Heart left ventricle (tissue), 13 donors: ENCODE results near the gene TLE5.

Source experiments
- POLR2A ChIP-seq, 2 donors: fragments of 450-650 bp; IDR thresholded peaks; one replicate each; pipeline ENCODE4 v1.6.1; 2017; ENCODE audit warnings: antibody characterized with exemption in 2 of 2, mild to moderate bottlenecking in 2 of 2, moderate library complexity in 2 of 2
- TF ChIP-seq, protein P1 (sequence below), 12 donors: fragments of 200-600 bp; sonication (generic) in 4 of 12; IDR thresholded peaks; one replicate each; pipeline versions ENCODE4 v1.5.0 to v1.8.0; 2018 to 2022; ENCODE audit warnings: antibody characterized with exemption in 12 of 12, mild to moderate bottlenecking in 5 of 12
- donor health status: ischemic (EF 13 %, LVEDD 7.1; RV severe dilation, severe dysfunction).
- donor health status: DM: no; HTN: yes; CAD: no.
- donor health status: DM: no; HTN: no; CAD: no.
- donor health status: ischemic (EF 25% LVEDD 6.9; RV normal size, moderate dysfunction).
- donor health status: ischemic (EF 25% LVEDD 5.7; RV mildly dilated, moderate dysfunction).
- donor health status: ischemic (EF 35%, LVEDD 5.7; RV mildly dilated, moderate dysfunction).
- donor health status: nonischemic (EF 11% LVEDD 7.7; RV severe dilation, severe dysfunction).
- donor health status: DM: yes; HTN: yes; CAD: no.
- donor health status: PGD.
- donor health status: ischemic (EF 29% LVEDD 5.4; RV normal size, mild dysfunction).
- donor health status: nonischemic (EF 23%, LVEDD 6.1; RV moderate dilation, normal function).

DNA sequence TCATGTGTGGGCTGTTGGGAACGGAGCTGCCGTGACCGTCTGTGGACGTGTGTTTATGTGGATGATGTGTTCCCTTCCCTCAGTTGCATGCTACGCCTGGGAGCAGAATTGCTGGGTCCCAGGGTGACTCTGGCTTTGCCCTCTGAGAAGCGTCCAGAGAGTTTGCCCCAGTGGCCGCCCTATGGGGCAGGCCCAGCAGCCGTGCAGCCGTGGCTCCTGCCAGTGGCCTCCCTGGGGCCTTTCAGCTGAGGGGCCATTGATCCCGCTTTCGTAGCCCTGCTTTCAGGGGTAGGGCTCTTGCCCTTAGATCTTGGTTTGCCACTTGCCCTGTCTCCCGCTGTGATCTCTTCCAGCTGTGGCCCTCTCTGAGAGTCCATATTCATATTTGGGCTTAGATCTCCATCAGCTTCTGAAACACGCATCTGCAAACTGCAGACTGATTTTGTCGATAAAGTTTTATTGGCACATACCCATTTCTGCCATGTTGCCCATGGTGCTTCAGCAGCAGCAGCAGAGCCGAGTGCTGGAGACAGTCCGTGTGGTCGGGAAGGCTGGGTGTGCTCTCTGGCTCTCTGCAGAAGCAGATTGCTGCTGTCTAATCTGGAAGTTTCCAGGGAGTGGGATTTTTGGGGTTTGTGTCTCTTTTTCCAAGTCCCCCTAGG lies 49.4 kb upstream of the TLE5 start:
- no peak for TF ChIP-seq POLR2A (IDR thresholded peaks at IDR 0.05)
- TF ChIP-seq, protein P1, sequence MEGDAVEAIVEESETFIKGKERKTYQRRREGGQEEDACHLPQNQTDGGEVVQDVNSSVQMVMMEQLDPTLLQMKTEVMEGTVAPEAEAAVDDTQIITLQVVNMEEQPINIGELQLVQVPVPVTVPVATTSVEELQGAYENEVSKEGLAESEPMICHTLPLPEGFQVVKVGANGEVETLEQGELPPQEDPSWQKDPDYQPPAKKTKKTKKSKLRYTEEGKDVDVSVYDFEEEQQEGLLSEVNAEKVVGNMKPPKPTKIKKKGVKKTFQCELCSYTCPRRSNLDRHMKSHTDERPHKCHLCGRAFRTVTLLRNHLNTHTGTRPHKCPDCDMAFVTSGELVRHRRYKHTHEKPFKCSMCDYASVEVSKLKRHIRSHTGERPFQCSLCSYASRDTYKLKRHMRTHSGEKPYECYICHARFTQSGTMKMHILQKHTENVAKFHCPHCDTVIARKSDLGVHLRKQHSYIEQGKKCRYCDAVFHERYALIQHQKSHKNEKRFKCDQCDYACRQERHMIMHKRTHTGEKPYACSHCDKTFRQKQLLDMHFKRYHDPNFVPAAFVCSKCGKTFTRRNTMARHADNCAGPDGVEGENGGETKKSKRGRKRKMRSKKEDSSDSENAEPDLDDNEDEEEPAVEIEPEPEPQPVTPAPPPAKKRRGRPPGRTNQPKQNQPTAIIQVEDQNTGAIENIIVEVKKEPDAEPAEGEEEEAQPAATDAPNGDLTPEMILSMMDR (IDR thresholded peaks at IDR 0.05), result no peak
